ENCODE measurements around the gene MRPS9.

The MRPS9 gene

GRCh38 chr2:105139556-105140239 is 101.8 kb downstream of the MRPS9 start:
- H3K9me2 ChIP-seq (ENCODE audit: low read depth, low read length): no peaks in the 10 kb centered on the region
- H3K4me1 ChIP-seq (ENCODE audit: insufficient read depth, low read length, severe bottlenecking): no peaks in the 10 kb centered on the region
- H2AFZ ChIP-seq (ENCODE audit: low read length): no peak overlapping the region
- no peaks in the 10 kb centered on the region for H3K36me3 ChIP-seq (ENCODE audit: insufficient read depth, low read length)
- 0 out of 2 replicates have a peak, but pooled peaks cover 6% of the 10 kb centered on the region for H3K27me3 ChIP-seq (ENCODE audit: insufficient read depth, low read length)
- no peak overlapping the region for H3K4me3 ChIP-seq (ENCODE audit: low read depth, low read length, poor library complexity, severe bottlenecking)
- H3K79me2 ChIP-seq (ENCODE audit: insufficient read depth, low read length): no peaks in the 10 kb centered on the region
- H4K20me1 ChIP-seq (ENCODE audit: insufficient read depth, low read length): no peaks in the 10 kb centered on the region
- no peak overlapping the region for H3K27ac ChIP-seq (ENCODE audit: low read depth, low read length, poor library complexity, severe bottlenecking)
- no peak overlapping the region for H3K9ac ChIP-seq (ENCODE audit: low read length)
- no peak overlapping the region for H3K4me2 ChIP-seq (ENCODE audit: low read length)
- H3F3A ChIP-seq (ENCODE audit: insufficient read depth, low read length): no peaks in the 10 kb centered on the region
- H3K9me3 ChIP-seq (ENCODE audit: low read length): no peaks in the 10 kb centered on the region
- no peak for TF ChIP-seq CTCF (IDR thresholded peaks at IDR 0.05; ENCODE audit: low read length)
- no peak for TF ChIP-seq EZH2 (IDR thresholded peaks at IDR 0.05; ENCODE audit: borderline replicate concordance, low read length)

- H3K9me2 ChIP-seq (ENCODE audit: low read depth, low read length): no peaks in the 10 kb centered on the region
These were observed 102.3 kb downstream of the MRPS9 start for GRCh38 chr2:105140240-105140568.

GRCh38 chr2:105141099-105141614 is 103.3 kb downstream of the MRPS9 start:
- no peak overlapping the region for H3K9ac ChIP-seq (ENCODE audit: low read length)
- H3K27me3 ChIP-seq (ENCODE audit: insufficient read depth, low read length): 0 out of 2 replicates have a peak, but pooled peaks cover 5% of the 10 kb centered on the region
- TF ChIP-seq CTCF (IDR thresholded peaks at IDR 0.05; ENCODE audit: low read length) (no peak), EZH2 (IDR thresholded peaks at IDR 0.05; ENCODE audit: borderline replicate concordance, low read length) (no peak)

More at GRCh38 chr2:105140240-105140568, 102.3 kb downstream of the MRPS9 start:
- TF ChIP-seq CTCF (IDR thresholded peaks at IDR 0.05; ENCODE audit: low read length) (no peak), EZH2 (IDR thresholded peaks at IDR 0.05; ENCODE audit: borderline replicate concordance, low read length) (no peak)
- Histone ChIP-seq H2AFZ (ENCODE audit: low read length) (no peak overlapping the region), H3K4me1 (ENCODE audit: insufficient read depth, low read length, severe bottlenecking) (no peaks in the 10 kb centered on the region), H3F3A (ENCODE audit: insufficient read depth, low read length) (no peaks in the 10 kb centered on the region), H3K9ac (ENCODE audit: low read length) (no peak overlapping the region), H3K36me3 (ENCODE audit: insufficient read depth, low read length) (no peaks in the 10 kb centered on the region), H3K4me2 (ENCODE audit: low read length) (no peak overlapping the region), H4K20me1 (ENCODE audit: insufficient read depth, low read length) (no peaks in the 10 kb centered on the region), H3K27ac (ENCODE audit: low read depth, low read length, poor library complexity, severe bottlenecking) (no peak overlapping the region), H3K9me3 (ENCODE audit: low read length) (no peaks in the 10 kb centered on the region), H3K79me2 (ENCODE audit: insufficient read depth, low read length) (no peaks in the 10 kb centered on the region), H3K27me3 (ENCODE audit: insufficient read depth, low read length) (0 out of 2 replicates have a peak, but pooled peaks cover 5% of the 10 kb centered on the region), H3K4me3 (ENCODE audit: low read depth, low read length, poor library complexity, severe bottlenecking) (no peak overlapping the region)

More at GRCh38 chr2:105141099-105141614, 103.3 kb downstream of the MRPS9 start:
- no peaks in the 10 kb centered on the region for H3K4me1 ChIP-seq (ENCODE audit: insufficient read depth, low read length, severe bottlenecking)
- H3K9me3 ChIP-seq (ENCODE audit: low read length): no peaks in the 10 kb centered on the region
- H2AFZ ChIP-seq (ENCODE audit: low read length): no peak overlapping the region
- H3K36me3 ChIP-seq (ENCODE audit: insufficient read depth, low read length): no peaks in the 10 kb centered on the region
- no peaks in the 10 kb centered on the region for H3F3A ChIP-seq (ENCODE audit: insufficient read depth, low read length)
- no peaks in the 10 kb centered on the region for H3K9me2 ChIP-seq (ENCODE audit: low read depth, low read length)
- H3K4me3 ChIP-seq (ENCODE audit: low read depth, low read length, poor library complexity, severe bottlenecking): no peak overlapping the region
- H3K4me2 ChIP-seq (ENCODE audit: low read length): no peak overlapping the region
- H3K27ac ChIP-seq (ENCODE audit: low read depth, low read length, poor library complexity, severe bottlenecking): no peak overlapping the region
- H3K79me2 ChIP-seq (ENCODE audit: insufficient read depth, low read length): no peaks in the 10 kb centered on the region
- no peaks in the 10 kb centered on the region for H4K20me1 ChIP-seq (ENCODE audit: insufficient read depth, low read length)

All from OCI-LY1 (cell line).